Duodenal mucosa (tissue), 2 donors: ENCODE results near the gene SORCS2.

Experiments
- H3K27ac ChIP-seq: one replicate; pipeline ENCODE4 v1.7.0; 2013; ENCODE audit warnings: low read depth, low read length
- H3K27me3 ChIP-seq, 2 donors: one replicate each; pipeline ENCODE4 v1.7.0; 2013; ENCODE audit warnings: low read length in 2 of 2, control low read depth in 1 of 2; ENCODE audit not compliant: insufficient read depth in 2 of 2, control insufficient read depth in 1 of 2
- H3K36me3 ChIP-seq, 2 donors: one replicate each; pipeline ENCODE4 v1.7.0; 2013; ENCODE audit warnings: low read length in 2 of 2, control low read depth in 1 of 2; ENCODE audit not compliant: insufficient read depth in 2 of 2, control insufficient read depth in 1 of 2
- H3K4me1 ChIP-seq, 2 donors: one replicate each; pipeline ENCODE4 v1.7.0; 2013; ENCODE audit warnings: low read length in 2 of 2, control low read depth in 1 of 2; ENCODE audit not compliant: insufficient read depth in 2 of 2, control insufficient read depth in 1 of 2
- H3K4me3 ChIP-seq, 2 donors: one replicate each; pipeline ENCODE4 v1.7.0; 2013; ENCODE audit warnings: low read length in 2 of 2, low read depth in 1 of 2
- H3K9ac ChIP-seq, 2 donors: one replicate each; pipeline ENCODE4 v1.7.0; 2013; ENCODE audit warnings: low read length in 2 of 2, low read depth in 1 of 2
- H3K9me3 ChIP-seq, 2 donors: one replicate each; pipeline ENCODE4 v1.7.0; 2013; ENCODE audit warnings: low read length in 2 of 2, control low read depth in 1 of 2; ENCODE audit not compliant: control insufficient read depth in 1 of 2

SORCS2 gene

GRCh38 chr4:7785017-7785416 lies 592.7 kb downstream of the SORCS2 start:
- Histone ChIP-seq H3K27me3 (no peaks in the 10 kb centered on the region), H3K9me3 (no peaks in the 10 kb centered on the region), H3K36me3 (peaks cover 4 to 25% of the 10 kb centered on the region in 2 donors), H3K27ac (no peak overlapping the region), H3K4me3 (no peak overlapping the region), H3K4me1 (peaks cover 9 to 12% of the 10 kb centered on the region in 2 donors), H3K9ac (no peak overlapping the region)

GRCh38 chr4:7786040-7786439 lies 593.7 kb downstream of the SORCS2 start:
- H3K9me3 ChIP-seq, result no peaks in the 10 kb centered on the region

GRCh38 chr4:7786517-7786916 lies 594.2 kb downstream of the SORCS2 start:
- Histone ChIP-seq H3K36me3 (peaks cover 4 to 30% of the 10 kb centered on the region in 2 donors), H3K9ac (no peak overlapping the region), H3K4me3 (no peak overlapping the region), H3K27ac (no peak overlapping the region), H3K9me3 (no peaks in the 10 kb centered on the region), H3K27me3 (no peaks in the 10 kb centered on the region), H3K4me1 (peaks cover 7 to 10% of the 10 kb centered on the region in 2 donors)

More at GRCh38 chr4:7786040-7786439, 593.7 kb downstream of the SORCS2 start:
- Histone ChIP-seq H3K9ac (no peak overlapping the region), H3K27ac (no peak overlapping the region), H3K36me3 (peaks cover 4 to 27% of the 10 kb centered on the region in 2 donors), H3K4me3 (no peak overlapping the region), H3K27me3 (no peaks in the 10 kb centered on the region), H3K4me1 (peaks cover 9 to 12% of the 10 kb centered on the region in 2 donors)

- peaks cover 4 to 31% of the 10 kb centered on the region in 2 donors for H3K36me3 ChIP-seq
- peaks cover 1 to 4% of the 10 kb centered on the region in 2 donors for H3K4me1 ChIP-seq
- no peaks in the 10 kb centered on the region for H3K9me3 ChIP-seq
- H3K9ac ChIP-seq, result no peak overlapping the region
- no peaks in the 10 kb centered on the region for H3K27me3 ChIP-seq
- no peak overlapping the region for H3K27ac ChIP-seq
- no peak overlapping the region for H3K4me3 ChIP-seq
Observed at GRCh38 chr4:7787067-7787466, 594.7 kb downstream of the SORCS2 start.

- Histone ChIP-seq H3K9me3 (no peaks in the 10 kb centered on the region), H3K27me3 (no peaks in the 10 kb centered on the region), H3K36me3 (peaks cover 4 to 38% of the 10 kb centered on the region in 2 donors), H3K27ac (no peak overlapping the region), H3K4me1 (no peaks in the 10 kb centered on the region), H3K4me3 (no peak overlapping the region), H3K9ac (no peak overlapping the region)
Observed at GRCh38 chr4:7787681-7788141, 595.4 kb downstream of the SORCS2 start.

GRCh38 chr4:7788193-7788592 lies 595.9 kb downstream of the SORCS2 start:
- H3K4me1 ChIP-seq, result no peaks in the 10 kb centered on the region
- peaks cover 4 to 42% of the 10 kb centered on the region in 2 donors for H3K36me3 ChIP-seq
- no peak overlapping the region for H3K4me3 ChIP-seq
- no peak overlapping the region for H3K9ac ChIP-seq
- H3K27ac ChIP-seq, result no peak overlapping the region
- no peaks in the 10 kb centered on the region for H3K27me3 ChIP-seq
- H3K9me3 ChIP-seq, result no peaks in the 10 kb centered on the region

- Histone ChIP-seq H3K9ac (no peak overlapping the region), H3K4me1 (no peaks in the 10 kb centered on the region), H3K27ac (no peak overlapping the region), H3K27me3 (no peaks in the 10 kb centered on the region), H3K36me3 (peaks cover 4 to 48% of the 10 kb centered on the region in 2 donors), H3K4me3 (no peak overlapping the region), H3K9me3 (no peaks in the 10 kb centered on the region)
Observed at GRCh38 chr4:7788694-7789425, 596.5 kb downstream of the SORCS2 start.

GRCh38 chr4:7790023-7790422 lies 597.7 kb downstream of the SORCS2 start:
- Histone ChIP-seq H3K27ac (no peak overlapping the region), H3K27me3 (no peaks in the 10 kb centered on the region), H3K9ac (no peak overlapping the region), H3K4me1 (no peaks in the 10 kb centered on the region), H3K9me3 (no peaks in the 10 kb centered on the region), H3K4me3 (no peak overlapping the region), H3K36me3 (peaks cover 4 to 46% of the 10 kb centered on the region in 2 donors)

GRCh38 chr4:7790999-7791398 lies 598.7 kb downstream of the SORCS2 start:
- H3K27ac ChIP-seq, result no peak overlapping the region
- H3K9ac ChIP-seq, result no peak overlapping the region
- H3K4me1 ChIP-seq, result no peaks in the 10 kb centered on the region
- H3K27me3 ChIP-seq, result no peaks in the 10 kb centered on the region
- H3K36me3 ChIP-seq, result peaks cover 0 to 38% of the 10 kb centered on the region in 2 donors
- no peak overlapping the region for H3K4me3 ChIP-seq
- H3K9me3 ChIP-seq, result no peaks in the 10 kb centered on the region
